ENCODE measurements around the gene ANKRD10. TPM values are rescaled to one million over a fixed set of nuclear protein-coding genes. Genes with fewer than 3 reads are reported as not detected.

Gene ANKRD10
- total and polyA plus RNA-seq, 2 of the 8 experiments (the other 6 are each of a cell fraction or from before 2014, with no cell fraction given): 146 to 218 TPM

DNA sequence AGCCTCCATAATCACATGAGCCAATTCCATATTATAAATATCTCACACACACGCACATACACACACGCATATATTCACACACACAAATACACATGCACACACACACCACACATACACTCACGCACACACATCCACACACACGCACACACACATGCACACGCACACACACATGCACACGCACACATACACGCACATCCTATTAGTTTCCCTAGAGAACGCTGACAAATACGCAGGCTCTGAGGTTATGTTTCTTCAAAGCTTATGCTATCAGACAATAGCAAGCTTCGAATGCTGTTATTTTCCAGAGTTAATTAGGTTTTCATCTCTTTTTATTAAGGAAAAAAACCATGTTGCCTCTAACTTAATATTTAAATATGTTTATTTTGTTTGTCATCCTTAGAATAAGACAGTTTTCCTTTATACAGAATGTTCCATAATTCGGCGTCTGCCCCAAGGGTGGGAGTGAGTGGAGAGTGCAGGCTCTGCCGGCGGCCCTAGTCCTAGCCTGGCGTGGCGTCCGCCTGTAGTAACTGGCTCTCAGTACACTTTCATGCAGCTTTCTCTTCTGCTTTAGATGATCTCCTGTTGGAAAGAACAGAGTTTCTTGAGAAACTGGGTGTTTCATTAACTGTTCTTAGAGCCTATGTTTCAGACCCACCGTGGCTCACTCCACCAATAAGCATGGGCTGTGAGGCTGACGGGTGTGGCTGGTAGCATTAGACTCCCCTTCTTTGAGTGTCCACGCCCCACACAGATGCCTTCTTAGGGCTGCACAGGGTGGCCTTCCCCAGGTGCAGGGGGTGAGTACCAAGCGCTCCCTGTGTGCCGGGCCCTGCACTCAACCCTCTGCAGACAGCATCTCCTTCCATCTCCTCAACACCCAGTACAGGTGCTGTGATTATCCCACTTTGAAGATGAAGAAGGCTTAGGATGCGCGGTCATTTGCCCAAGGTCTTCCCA is 30.4 kb upstream of the ANKRD10 start (continued):
- TF ChIP-seq ZNF274 (IDR thresholded peaks at IDR 0.05; ENCODE audit: borderline replicate concordance, extremely low read depth, low read length): no peak
- TF ChIP-seq SRF (IDR thresholded peaks at IDR 0.05; ENCODE audit: low read depth, low read length): no peak
- no peak for TF ChIP-seq NANOG (IDR thresholded peaks at IDR 0.05; ENCODE audit: insufficient read depth, low read depth, low read length, poor library complexity, severe bottlenecking)
- no peak for TF ChIP-seq EGR1 (IDR thresholded peaks at IDR 0.05; ENCODE audit: borderline replicate concordance, low read depth, low read length)
- no peak for TF ChIP-seq FOSL1 (IDR thresholded peaks at IDR 0.05; ENCODE audit: insufficient read depth, low read depth, low read length)
- TF ChIP-seq JUN (IDR thresholded peaks at IDR 0.05; ENCODE audit: low read depth, low read length): no peak
- no peak for TF ChIP-seq GABPA (IDR thresholded peaks at IDR 0.05; ENCODE audit: borderline replicate concordance, insufficient read depth, low read length)
- no peak for TF ChIP-seq GTF2F1 (IDR thresholded peaks at IDR 0.05; ENCODE audit: borderline replicate concordance, low read depth, low read length)

All from H1 (cell line).